H1 (cell line): ENCODE results near the gene INPP5F. TPM values are rescaled to one million over a fixed set of nuclear protein-coding genes. Genes with fewer than 3 reads are reported as not detected.

Source experiments
- ASH2L ChIP-seq: fragments of 200-600, 300-600 bp; sonication (generic); IDR thresholded peaks from one replicate; pipeline ENCODE4 v1.7.1; 2017; ENCODE audit warnings: low read length
- ATF2 ChIP-seq: IDR thresholded peaks from 2 replicates; pipeline ENCODE4 v1.6.1; 2012; ENCODE audit warnings: low read length, inconsistent platforms
- ATF3 ChIP-seq: IDR thresholded peaks from 2 replicates; pipeline ENCODE4 v1.6.1; 2011; ENCODE audit warnings: low read depth, mild to moderate bottlenecking, low read length; ENCODE audit not compliant: insufficient read depth
- BACH1 ChIP-seq: IDR thresholded peaks from 2 replicates; pipeline ENCODE4 v1.6.1; 2012; ENCODE audit warnings: low read length, improper control_type of control experiment
- BCL11A ChIP-seq, 2 experiments: IDR thresholded peaks; one replicate each; pipeline ENCODE4 v1.6.1; 2011; ENCODE audit warnings: low read depth in 2 of 2, low read length in 2 of 2, mild to moderate bottlenecking in 2 of 2
- BRCA1 ChIP-seq: IDR thresholded peaks from 2 replicates; pipeline ENCODE4 v1.6.1; 2012; ENCODE audit warnings: low read depth, low read length, improper control_type of control experiment
- CTCF ChIP-seq, 3 experiments: IDR thresholded peaks; 1 replicate in 2 of 3; 2 replicates in 1 of 3; pipeline versions ENCODE4 v1.5.1 to v1.6.1; 2011; ENCODE audit warnings: low read length in 3 of 3, mild to moderate bottlenecking in 3 of 3, inconsistent platforms in 2 of 3, low read depth in 1 of 3, moderate library complexity in 1 of 3; ENCODE audit not compliant: insufficient read depth in 1 of 3; ENCODE audit errors: control extremely low read depth in 1 of 3
- FOSL1 ChIP-seq: IDR thresholded peaks from 2 replicates; pipeline ENCODE4 v1.6.1; 2011; ENCODE audit warnings: mild to moderate bottlenecking, low read depth, low read length, moderate library complexity; ENCODE audit not compliant: insufficient read depth
- KDM4A ChIP-seq: IDR thresholded peaks from one replicate; pipeline ENCODE4 v1.7.1; 2012; ENCODE audit warnings: low read depth, mild to moderate bottlenecking, moderate library complexity, low read length, inconsistent platforms; ENCODE audit not compliant: severe bottlenecking
- MAFK ChIP-seq: IDR thresholded peaks from 2 replicates; pipeline ENCODE4 v1.6.1; 2012; ENCODE audit warnings: low read depth, mild to moderate bottlenecking, improper control_type of control experiment, low read length
- NRF1 ChIP-seq: IDR thresholded peaks from 2 replicates; pipeline ENCODE4 v1.6.1; 2011; ENCODE audit warnings: mild to moderate bottlenecking, low read depth, low read length, improper control_type of control experiment
- POLR2A ChIP-seq, 2 experiments: IDR thresholded peaks; 1 replicate in 1 of 2; 2 replicates in 1 of 2; pipeline ENCODE4 v1.6.1; 2011; ENCODE audit warnings: low read depth in 2 of 2, low read length in 2 of 2, mild to moderate bottlenecking in 2 of 2; ENCODE audit errors: control extremely low read depth in 1 of 2
- POLR2AphosphoS5 ChIP-seq: IDR thresholded peaks from 2 replicates; pipeline ENCODE4 v1.6.1; 2011; ENCODE audit warnings: low read depth, low read length
- RAD21 ChIP-seq, 2 experiments: IDR thresholded peaks in 1 of 2; conservative IDR thresholded peaks in 1 of 2; 2 replicates each; pipeline ENCODE4 v1.6.1; 2011; ENCODE audit warnings: low read depth in 2 of 2, low read length in 2 of 2, improper control_type of control experiment in 1 of 2, inconsistent platforms in 1 of 2, mild to moderate bottlenecking in 1 of 2, moderate library complexity in 1 of 2
- RFX5 ChIP-seq: IDR thresholded peaks from 2 replicates; pipeline ENCODE4 v1.6.1; 2011; ENCODE audit warnings: low read depth, low read length, improper control_type of control experiment, borderline replicate concordance
- SAP30 ChIP-seq: fragments of 300-600 bp; sonication (generic); IDR thresholded peaks from 2 replicates; pipeline ENCODE4 v1.7.1; 2012; ENCODE audit warnings: low read length, moderate library complexity, mild to moderate bottlenecking, inconsistent platforms; ENCODE audit not compliant: insufficient read depth, insufficient replicate concordance
- SRF ChIP-seq: IDR thresholded peaks from 2 replicates; pipeline ENCODE4 v1.6.1; 2011; ENCODE audit warnings: mild to moderate bottlenecking, low read depth, low read length, moderate library complexity
- SUZ12 ChIP-seq: fragments of 200-600 bp; sonication (generic); IDR thresholded peaks from 2 replicates; pipeline ENCODE4 v1.6.1; 2012; ENCODE audit warnings: mild to moderate bottlenecking, inconsistent platforms, low read length, moderate library complexity, mixed read lengths
- TBP ChIP-seq: IDR thresholded peaks from 2 replicates; pipeline ENCODE4 v1.6.1; 2011; ENCODE audit warnings: low read depth, low read length, improper control_type of control experiment
- polyA plus RNA-seq, 7 experiments: library from polyadenylated mRNA; depleted of rRNA in 3 of 7; stranded (reverse) in 5 of 7; unstranded in 2 of 7; fragments of >200 nt in 5 of 7; fragments of 200-250 nt in 2 of 7; gene quantifications; 1 replicate in 5 of 7; 2 replicates in 1 of 7; 4 replicates in 1 of 7; pipeline versions ENCODE4 v1.2.1 to v1.2.3, GENCODE V29; 2011 to 2013; ENCODE audit warnings: missing spikeins in 2 of 7, mixed read lengths in 2 of 7
- total RNA-seq: library from RNA; stranded (reverse); fragmentation: NEBNext Ultra II Directional; extraction: Animal tissue kit (Norgen Biotek cat#: 25700); gene quantifications from 2 replicates; pipeline ENCODE4 v1.2.1, GENCODE V29; 2021

INPP5F gene
- total and polyA plus RNA-seq, 2 of the 8 experiments (the other 6 are each of a cell fraction or from before 2014, with no cell fraction given) = 50.1 to 101 TPM

- no peak for TF ChIP-seq NRF1
- no peak for TF ChIP-seq FOSL1
- TF ChIP-seq RAD21 (IDR thresholded peaks at IDR 0.05 in 1 of 2, conservative IDR thresholded peaks at IDR 0.05 in 1 of 2; ENCODE audit: low read depth in 2 of 2, low read length in 2 of 2) = no peak
- TF ChIP-seq BACH1 = no peak
- peak; percentile 77 for TF ChIP-seq ASH2L
- no peak for TF ChIP-seq BCL11A (IDR thresholded peaks at IDR 0.05; ENCODE audit: low read depth in 2 of 2, low read length in 2 of 2)
- TF ChIP-seq ATF2 = no peak
- peak; percentile 44 to 64 for TF ChIP-seq POLR2A (IDR thresholded peaks at IDR 0.05; ENCODE audit: control extremely low read depth in 1 of 2, low read depth in 2 of 2, low read length in 2 of 2)
- no peak for TF ChIP-seq RFX5
- no peak for TF ChIP-seq MAFK
- peak; percentile 8 for TF ChIP-seq KDM4A
- no peak for TF ChIP-seq CTCF (IDR thresholded peaks at IDR 0.05; ENCODE audit: control extremely low read depth in 1 of 3, insufficient read depth in 1 of 3, low read depth in 1 of 3, low read length in 3 of 3)
- no peak for TF ChIP-seq ATF3
- no peak for TF ChIP-seq SUZ12
- peak; percentile 75 for TF ChIP-seq TBP
- TF ChIP-seq SRF = no peak; the same call in 1 of the 2 replicates
- TF ChIP-seq SAP30 = no peak
- no peak for TF ChIP-seq BRCA1
- TF ChIP-seq POLR2AphosphoS5 = no peak
These were observed 38.4 kb upstream of the INPP5F start (continued) for GRCh38 chr10:119687192-119688032.
